CD4-positive, alpha-beta T cell (primary cell): ENCODE measurements around the gene FOXN1. TPM values are rescaled to one million over a fixed set of nuclear protein-coding genes. Genes with fewer than 3 reads are reported as not detected.

ENCODE experiments used
- ATAC-seq: fragments of 200-7000 bp; cut with Tn5 transposase; one replicate; pipeline ENCODE4 v1.10.0; 2022; ENCODE audit warnings: mild to moderate bottlenecking; ENCODE audit not compliant: poor library complexity
- CTCF ChIA-PET: fragments of 350-600 bp; sonication (Branson Sonifier 250); formaldehyde crosslinking; loops from one replicate; lab custom pipeline; 2021; ENCODE audit warnings: antibody characterized with exemption, inconsistent platforms; lab: Charles Lee
- POLR2A ChIA-PET: fragments of 350-600 bp; sonication (Branson Sonifier 250); formaldehyde crosslinking; loops from one replicate; lab custom pipeline; 2021; ENCODE audit warnings: antibody characterized with exemption, inconsistent platforms; lab: Charles Lee
- DNase-seq, 14 experiments: peaks; one replicate each; pipeline ENCODE4 v3.0.0-alpha.2; 2013 to 2020; ENCODE audit warnings: mixed read lengths in 2 of 14
- H3K27ac ChIP-seq, 2 donors: one replicate each; pipeline versions ENCODE4 v1.5.1 to v1.7.0; 2013; ENCODE audit warnings: low read length in 2 of 2, low read depth in 1 of 2, mild to moderate bottlenecking in 1 of 2
- H3K27me3 ChIP-seq, 2 experiments: 1 replicate in 1 of 2; 2 replicates in 1 of 2; pipeline versions ENCODE4 v1.6.1 to v1.7.0; 2013; ENCODE audit warnings: low read length in 2 of 2, control low read depth in 1 of 2, mild to moderate bottlenecking in 1 of 2, moderate library complexity in 1 of 2; ENCODE audit not compliant: insufficient read depth in 2 of 2, control insufficient read depth in 1 of 2
- H3K36me3 ChIP-seq: one replicate; pipeline ENCODE4 v1.6.1; 2013; ENCODE audit warnings: low read length, control low read depth; ENCODE audit not compliant: insufficient read depth
- H3K4me1 ChIP-seq: one replicate; pipeline ENCODE4 v1.6.1; 2013; ENCODE audit warnings: low read length, control low read depth; ENCODE audit not compliant: insufficient read depth
- H3K4me3 ChIP-seq: one replicate; pipeline ENCODE4 v1.5.1; 2013; ENCODE audit warnings: mild to moderate bottlenecking, low read length, moderate library complexity
- H3K9me3 ChIP-seq, 2 experiments: 1 replicate in 1 of 2; 2 replicates in 1 of 2; pipeline versions ENCODE4 v1.6.1 to v1.7.0; 2013; ENCODE audit warnings: low read length in 2 of 2, mild to moderate bottlenecking in 2 of 2, control low read depth in 1 of 2, moderate library complexity in 1 of 2; ENCODE audit not compliant: control insufficient read depth in 1 of 2, insufficient read depth in 1 of 2
- H3K27ac Mint-ChIP-seq: one replicate; pipeline ENCODE4 v1.8.0; 2020; ENCODE audit warnings: mixed read lengths
- H3K27me3 Mint-ChIP-seq: one replicate; pipeline ENCODE4 v1.8.0; 2021; ENCODE audit warnings: mixed read lengths
- H3K36me3 Mint-ChIP-seq: one replicate; pipeline ENCODE4 v1.8.0; 2021; ENCODE audit warnings: low read depth, mixed read lengths
- H3K4me1 Mint-ChIP-seq: one replicate; pipeline ENCODE4 v1.8.0; 2021; ENCODE audit warnings: low read depth, mixed read lengths
- H3K4me3 Mint-ChIP-seq: one replicate; pipeline ENCODE4 v1.8.0; 2020; ENCODE audit warnings: mild to moderate bottlenecking, mixed read lengths
- H3K9me3 Mint-ChIP-seq: one replicate; pipeline ENCODE4 v1.8.0; 2020; ENCODE audit warnings: mixed read lengths
- intact Hi-C, 2 experiments: fragments of 100-400 bp; cut with DNase I in 1 of 2; cut with micrococcal nuclease in 1 of 2; formaldehyde crosslinking; loops; one replicate each; pipeline versions ENCODE4 v1.15.1 to v1.9.0; 2023 to 2025; cut with DNase I, micrococcal nuclease
- total RNA-seq, 174 experiments: library from RNA in 2 of 174; stranded (reverse) in 2 of 174; gene quantifications; one replicate each; pipeline ENCODE4 v1.2.3 and lab custom pipeline; 2021 to 2026
- TF ChIP-seq, protein P1 (sequence below): fragments of 200-600 bp; IDR thresholded peaks from one replicate; pipeline ENCODE4 v1.8.0; 2022; ENCODE audit warnings: antibody characterized with exemption, mild to moderate bottlenecking

FOXN1 gene
- total RNA-seq, 2 experiments from 2014 or later, result not detected

DNA sequence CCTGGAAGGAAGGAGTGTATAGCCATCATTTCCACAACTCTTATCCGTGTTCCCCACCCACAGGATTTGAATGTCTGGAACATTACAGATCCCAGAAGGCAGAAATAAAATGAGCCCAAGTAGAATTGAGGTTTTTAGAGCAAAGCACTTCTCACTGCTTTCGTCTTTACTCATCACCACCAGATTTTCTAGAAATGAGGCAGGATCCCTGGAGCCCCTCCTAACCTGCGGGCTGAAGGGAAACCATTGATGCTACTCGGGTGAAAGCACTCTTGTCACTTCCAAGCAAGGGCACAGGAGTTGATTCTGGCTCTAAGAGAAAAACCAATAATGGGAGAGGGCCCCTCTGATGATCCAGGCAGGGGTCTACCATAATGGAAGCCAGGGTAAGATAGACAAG lies 73.4 kb downstream of the FOXN1 start:
- no peak overlapping the region for H3K4me3 Mint-ChIP-seq
- H3K9me3 Mint-ChIP-seq, result no peaks in the 10 kb centered on the region
- peaks cover 12% of the 10 kb centered on the region for H3K36me3 ChIP-seq
- peaks cover 6% of the 10 kb centered on the region for H3K36me3 Mint-ChIP-seq
- peaks cover 16% of the 10 kb centered on the region for H3K4me1 Mint-ChIP-seq
- no peaks in the 10 kb centered on the region for H3K27me3 ChIP-seq
- no peak overlapping the region for H3K27ac ChIP-seq
- no peak for DNase-seq
- ATAC-seq, result no peak
- no peak overlapping the region for H3K4me3 ChIP-seq
- ChIA-PET POLR2A (interaction anchor here (0.9 kb wide), 1 partner anchor 8 kb away, joined by 4 read pairs; the partner anchor contains the start of gene PIGS), CTCF (no interaction called here)
- intact Hi-C loops, result loop anchor here in 1 of 2 experiments (5.0 to 10.0 kb wide), 2 partner anchors 63 to 375 kb away; partner anchors contain the start of gene PHF12
- H3K27me3 Mint-ChIP-seq, result no peaks in the 10 kb centered on the region
- TF ChIP-seq, protein P1, sequence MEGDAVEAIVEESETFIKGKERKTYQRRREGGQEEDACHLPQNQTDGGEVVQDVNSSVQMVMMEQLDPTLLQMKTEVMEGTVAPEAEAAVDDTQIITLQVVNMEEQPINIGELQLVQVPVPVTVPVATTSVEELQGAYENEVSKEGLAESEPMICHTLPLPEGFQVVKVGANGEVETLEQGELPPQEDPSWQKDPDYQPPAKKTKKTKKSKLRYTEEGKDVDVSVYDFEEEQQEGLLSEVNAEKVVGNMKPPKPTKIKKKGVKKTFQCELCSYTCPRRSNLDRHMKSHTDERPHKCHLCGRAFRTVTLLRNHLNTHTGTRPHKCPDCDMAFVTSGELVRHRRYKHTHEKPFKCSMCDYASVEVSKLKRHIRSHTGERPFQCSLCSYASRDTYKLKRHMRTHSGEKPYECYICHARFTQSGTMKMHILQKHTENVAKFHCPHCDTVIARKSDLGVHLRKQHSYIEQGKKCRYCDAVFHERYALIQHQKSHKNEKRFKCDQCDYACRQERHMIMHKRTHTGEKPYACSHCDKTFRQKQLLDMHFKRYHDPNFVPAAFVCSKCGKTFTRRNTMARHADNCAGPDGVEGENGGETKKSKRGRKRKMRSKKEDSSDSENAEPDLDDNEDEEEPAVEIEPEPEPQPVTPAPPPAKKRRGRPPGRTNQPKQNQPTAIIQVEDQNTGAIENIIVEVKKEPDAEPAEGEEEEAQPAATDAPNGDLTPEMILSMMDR, result no peak
- H3K27ac Mint-ChIP-seq, result no peak overlapping the region
- H3K4me1 ChIP-seq, result peaks cover 20% of the 10 kb centered on the region
- no peaks in the 10 kb centered on the region for H3K9me3 ChIP-seq

DNA sequence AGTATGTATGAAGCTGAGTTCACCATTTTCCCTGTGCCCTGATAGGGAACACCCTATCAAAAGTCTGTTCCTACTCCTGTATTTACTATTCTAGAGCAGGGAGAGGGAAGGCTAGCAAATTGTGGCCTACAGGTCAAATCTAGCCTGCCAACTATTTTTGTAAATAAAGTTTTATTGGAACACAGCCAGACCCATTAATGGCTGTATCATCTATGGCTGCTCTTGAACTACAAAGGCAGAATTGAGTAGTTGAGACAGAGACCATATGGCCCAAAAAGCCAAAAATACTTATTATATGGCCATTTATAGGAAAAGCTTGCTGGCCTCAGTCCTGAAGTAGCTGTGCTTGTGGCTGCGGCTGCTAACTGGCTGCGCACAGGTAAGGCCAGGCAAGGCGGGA lies 74.8 kb downstream of the FOXN1 start:
- Mint-ChIP-seq H3K4me3 (no peak overlapping the region), H3K27ac (no peak overlapping the region)
- CTCF ChIA-PET, result no interaction called here

DNA sequence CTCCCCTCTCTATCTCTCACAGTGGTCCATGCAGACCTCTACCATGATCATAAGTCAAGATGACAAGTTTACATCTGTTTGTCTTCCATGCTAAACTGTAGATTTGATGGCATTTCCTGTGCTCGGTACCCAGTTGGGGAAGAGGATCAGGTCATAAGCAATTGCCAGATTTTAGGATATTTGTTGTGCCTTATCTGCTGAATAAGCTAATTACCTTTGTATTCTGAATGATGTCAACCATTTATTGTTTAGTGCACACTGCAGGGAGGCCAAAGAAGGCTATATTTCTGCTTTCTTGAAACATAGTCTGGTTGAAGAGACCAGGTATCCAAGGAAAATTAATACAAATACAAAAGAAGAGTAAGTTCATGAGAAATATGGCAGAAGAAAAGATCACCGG lies 76.4 kb downstream of the FOXN1 start:
- ATAC-seq (no peak), DNase-seq (no peak)
- no peaks in the 10 kb centered on the region for H3K27me3 ChIP-seq
- H3K4me3 Mint-ChIP-seq, result no peak overlapping the region
- no peak overlapping the region for H3K27ac ChIP-seq
- H3K9me3 ChIP-seq, result no peaks in the 10 kb centered on the region
- intact Hi-C loops, result no loop called here
- H3K4me3 ChIP-seq, result no peak overlapping the region
- peaks cover 14% of the 10 kb centered on the region for H3K36me3 Mint-ChIP-seq
- TF ChIP-seq, protein P1, result no peak
- no peaks in the 10 kb centered on the region for H3K4me1 Mint-ChIP-seq
- no peaks in the 10 kb centered on the region for H3K27me3 Mint-ChIP-seq
- H3K4me1 ChIP-seq, result no peaks in the 10 kb centered on the region
- no peak overlapping the region for H3K27ac Mint-ChIP-seq
- CTCF ChIA-PET, result no interaction called here
- H3K9me3 Mint-ChIP-seq, result no peaks in the 10 kb centered on the region
- POLR2A ChIA-PET, result no interaction called here
- H3K36me3 ChIP-seq, result peaks cover 12% of the 10 kb centered on the region

More for the DNA sequence above, 74.8 kb downstream of the FOXN1 start:
- TF ChIP-seq, protein P1, result no peak
- no peaks in the 10 kb centered on the region for H3K27me3 Mint-ChIP-seq
- no peaks in the 10 kb centered on the region for H3K9me3 Mint-ChIP-seq
- POLR2A ChIA-PET, result interaction anchor here (1.5 kb wide), 1 partner anchor 19 kb away, joined by 3 read pairs; no protein-coding TSS in a partner anchor
- no peaks in the 10 kb centered on the region for H3K9me3 ChIP-seq
- peaks cover 12% of the 10 kb centered on the region for H3K4me1 ChIP-seq
- peaks cover 12% of the 10 kb centered on the region for H3K36me3 Mint-ChIP-seq
- no peaks in the 10 kb centered on the region for H3K27me3 ChIP-seq
- no peak overlapping the region for H3K27ac ChIP-seq
- no peak overlapping the region for H3K4me3 ChIP-seq
- DNase-seq (no peak), ATAC-seq (no peak)
- intact Hi-C loops, result no loop called here
- H3K4me1 Mint-ChIP-seq, result peaks cover 13% of the 10 kb centered on the region
- peaks cover 12% of the 10 kb centered on the region for H3K36me3 ChIP-seq
